Measurements from ENCODE around the gene NPTXR.

The NPTXR gene

GRCh38 chr22:38830026-38830844, 13.6 kb downstream of the NPTXR start:
- H3K27me3 ChIP-seq (ENCODE audit: control insufficient read depth in 1 of 2, insufficient read depth in 2 of 2, low read length in 2 of 2) = no peaks in the 10 kb centered on the region
- no peak overlapping the region for H3K9ac ChIP-seq (ENCODE audit: low read length in 2 of 2)
- no peaks in the 10 kb centered on the region for H3K36me3 ChIP-seq (ENCODE audit: control insufficient read depth in 2 of 2, insufficient read depth in 2 of 2, low read length in 2 of 2)
- no peaks in the 10 kb centered on the region for H3K9me3 ChIP-seq (ENCODE audit: control insufficient read depth in 2 of 2, low read length in 2 of 2)
- no peaks in the 10 kb centered on the region for H3K4me1 ChIP-seq (ENCODE audit: control insufficient read depth, insufficient read depth, low read length)
- no peak overlapping the region for H3K4me3 ChIP-seq (ENCODE audit: low read length in 2 of 2)
- H3K27ac ChIP-seq (ENCODE audit: low read length) = no peak overlapping the region

DNA sequence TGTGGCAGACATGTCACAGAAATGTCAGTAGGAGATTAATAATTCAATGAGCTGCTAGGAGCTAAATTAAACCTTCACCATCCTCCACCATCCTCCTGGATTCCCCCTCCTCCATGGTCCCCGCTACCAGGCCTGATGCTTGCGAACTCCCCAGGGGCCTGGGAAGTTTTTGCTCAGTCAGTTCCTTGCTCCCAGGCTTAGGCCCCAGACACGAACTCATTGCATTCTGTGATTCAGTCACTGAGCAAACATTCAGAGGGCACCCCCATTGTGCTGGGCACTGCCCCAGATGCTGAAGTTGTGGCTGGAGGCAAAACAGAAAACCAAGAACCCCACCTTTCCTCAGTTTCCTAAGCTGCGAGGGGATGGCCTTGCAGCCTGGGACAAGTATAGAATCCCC, 14.3 kb downstream of the NPTXR start:
- no peak overlapping the region for H3K9ac ChIP-seq (ENCODE audit: low read length in 2 of 2)
- H3K36me3 ChIP-seq (ENCODE audit: control insufficient read depth in 2 of 2, insufficient read depth in 2 of 2, low read length in 2 of 2) = no peaks in the 10 kb centered on the region
- no peak overlapping the region for H3K4me3 ChIP-seq (ENCODE audit: low read length in 2 of 2)
- no peaks in the 10 kb centered on the region for H3K9me3 ChIP-seq (ENCODE audit: control insufficient read depth in 2 of 2, low read length in 2 of 2)
- no peaks in the 10 kb centered on the region for H3K27me3 ChIP-seq (ENCODE audit: control insufficient read depth in 1 of 2, insufficient read depth in 2 of 2, low read length in 2 of 2)
- H3K27ac ChIP-seq (ENCODE audit: low read length) = no peak overlapping the region
- H3K4me1 ChIP-seq (ENCODE audit: control insufficient read depth, insufficient read depth, low read length) = no peaks in the 10 kb centered on the region

- Histone ChIP-seq H3K9ac (ENCODE audit: low read length in 2 of 2) (no peak overlapping the region), H3K27ac (ENCODE audit: low read length) (no peak overlapping the region), H3K27me3 (ENCODE audit: control insufficient read depth in 1 of 2, insufficient read depth in 2 of 2, low read length in 2 of 2) (no peaks in the 10 kb centered on the region), H3K36me3 (ENCODE audit: control insufficient read depth in 2 of 2, insufficient read depth in 2 of 2, low read length in 2 of 2) (no peaks in the 10 kb centered on the region), H3K4me3 (ENCODE audit: low read length in 2 of 2) (no peak overlapping the region), H3K4me1 (ENCODE audit: control insufficient read depth, insufficient read depth, low read length) (no peaks in the 10 kb centered on the region), H3K9me3 (ENCODE audit: control insufficient read depth in 2 of 2, low read length in 2 of 2) (no peaks in the 10 kb centered on the region)
These were observed 15.1 kb downstream of the NPTXR start for GRCh38 chr22:38828616-38829205.

DNA sequence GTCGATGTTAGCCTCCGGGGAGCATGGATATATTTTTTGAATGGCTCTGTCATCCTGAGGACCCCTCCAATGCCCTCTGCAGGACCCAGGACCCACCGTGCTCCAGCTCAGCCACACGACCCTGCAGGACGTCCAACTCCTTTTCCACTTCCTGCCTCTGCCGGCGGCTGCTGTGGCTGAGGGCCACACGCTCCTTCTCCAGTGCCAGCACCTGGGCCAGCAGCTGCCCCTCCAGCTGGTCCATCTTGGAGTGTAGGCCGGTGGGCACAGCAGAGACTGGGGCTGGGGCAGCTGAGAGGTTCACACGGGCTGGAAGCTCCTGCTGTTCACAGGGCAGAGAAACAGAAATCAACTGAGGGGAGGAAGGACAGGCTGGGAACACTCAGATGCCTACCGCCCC, 15.6 kb downstream of the NPTXR start:
- H3K4me1 ChIP-seq (ENCODE audit: control insufficient read depth, insufficient read depth, low read length) = no peaks in the 10 kb centered on the region
- no peak overlapping the region for H3K27ac ChIP-seq (ENCODE audit: low read length)
- H3K9ac ChIP-seq (ENCODE audit: low read length in 2 of 2) = no peak overlapping the region
- H3K9me3 ChIP-seq (ENCODE audit: control insufficient read depth in 2 of 2, low read length in 2 of 2) = no peaks in the 10 kb centered on the region
- H3K36me3 ChIP-seq (ENCODE audit: control insufficient read depth in 2 of 2, insufficient read depth in 2 of 2, low read length in 2 of 2) = no peaks in the 10 kb centered on the region
- no peaks in the 10 kb centered on the region for H3K27me3 ChIP-seq (ENCODE audit: control insufficient read depth in 1 of 2, insufficient read depth in 2 of 2, low read length in 2 of 2)
- H3K4me3 ChIP-seq (ENCODE audit: low read length in 2 of 2) = no peak overlapping the region

GRCh38 chr22:38827510-38827909, 16.3 kb downstream of the NPTXR start:
- H3K4me3 ChIP-seq (ENCODE audit: low read length in 2 of 2) = no peak overlapping the region
- no peaks in the 10 kb centered on the region for H3K9me3 ChIP-seq (ENCODE audit: control insufficient read depth in 2 of 2, low read length in 2 of 2)
- H3K4me1 ChIP-seq (ENCODE audit: control insufficient read depth, insufficient read depth, low read length) = no peaks in the 10 kb centered on the region
- H3K9ac ChIP-seq (ENCODE audit: low read length in 2 of 2) = no peak overlapping the region
- no peaks in the 10 kb centered on the region for H3K27me3 ChIP-seq (ENCODE audit: control insufficient read depth in 1 of 2, insufficient read depth in 2 of 2, low read length in 2 of 2)
- H3K27ac ChIP-seq (ENCODE audit: low read length) = no peak overlapping the region
- H3K36me3 ChIP-seq (ENCODE audit: control insufficient read depth in 2 of 2, insufficient read depth in 2 of 2, low read length in 2 of 2) = no peaks in the 10 kb centered on the region

DNA sequence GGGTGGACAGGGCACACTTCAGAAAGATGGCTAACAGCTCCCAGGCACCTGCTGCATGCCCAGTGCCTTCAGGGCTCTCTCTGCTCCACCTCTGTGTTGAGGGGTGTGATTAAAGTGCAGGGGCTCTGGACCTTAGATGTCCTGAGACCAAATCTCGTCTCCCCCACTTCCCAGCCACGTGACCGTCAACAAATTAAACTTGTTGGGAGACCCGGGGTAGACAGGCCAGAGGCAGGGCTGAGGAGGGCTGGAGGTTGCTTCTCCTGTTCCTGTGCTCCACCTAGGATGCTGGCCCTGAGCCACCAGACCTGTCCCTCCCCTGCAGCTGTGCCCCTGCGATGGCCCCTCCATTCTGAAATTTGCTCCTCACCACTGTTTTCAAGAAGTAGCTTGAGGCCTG, 17.0 kb downstream of the NPTXR start:
- no peak overlapping the region for H3K9ac ChIP-seq (ENCODE audit: low read length in 2 of 2)
- H3K4me1 ChIP-seq (ENCODE audit: control insufficient read depth, insufficient read depth, low read length) = no peaks in the 10 kb centered on the region
- H3K27me3 ChIP-seq (ENCODE audit: control insufficient read depth in 1 of 2, insufficient read depth in 2 of 2, low read length in 2 of 2) = no peaks in the 10 kb centered on the region
- no peaks in the 10 kb centered on the region for H3K36me3 ChIP-seq (ENCODE audit: control insufficient read depth in 2 of 2, insufficient read depth in 2 of 2, low read length in 2 of 2)
- H3K27ac ChIP-seq (ENCODE audit: low read length) = no peak overlapping the region
- H3K9me3 ChIP-seq (ENCODE audit: control insufficient read depth in 2 of 2, low read length in 2 of 2) = no peaks in the 10 kb centered on the region
- no peak overlapping the region for H3K4me3 ChIP-seq (ENCODE audit: low read length in 2 of 2)

DNA sequence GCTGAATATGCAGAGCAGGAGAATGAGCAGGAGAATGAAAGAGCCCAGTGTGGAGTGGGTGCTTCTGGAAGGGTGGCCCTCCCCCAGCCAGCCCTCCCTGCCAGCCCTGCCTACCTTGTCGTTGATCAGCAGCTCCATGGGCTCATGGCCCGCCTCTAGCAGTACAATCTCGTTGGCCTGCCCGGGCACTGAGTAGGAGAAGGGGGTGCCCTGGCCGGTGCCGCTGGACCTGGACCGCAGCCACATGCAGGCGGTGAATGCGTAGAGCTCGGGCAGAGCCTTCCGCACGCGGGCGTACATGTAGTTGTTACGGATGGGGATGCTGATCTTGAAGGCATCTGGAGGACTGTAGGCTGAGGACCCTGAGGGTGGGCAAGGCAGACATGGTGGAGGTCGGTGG, 17.4 kb downstream of the NPTXR start:
- H3K4me1 ChIP-seq (ENCODE audit: control insufficient read depth, insufficient read depth, low read length) = no peaks in the 10 kb centered on the region
- no peak overlapping the region for H3K27ac ChIP-seq (ENCODE audit: low read length)
- no peaks in the 10 kb centered on the region for H3K36me3 ChIP-seq (ENCODE audit: control insufficient read depth in 2 of 2, insufficient read depth in 2 of 2, low read length in 2 of 2)
- H3K9ac ChIP-seq (ENCODE audit: low read length in 2 of 2) = no peak overlapping the region
- no peak overlapping the region for H3K4me3 ChIP-seq (ENCODE audit: low read length in 2 of 2)
- no peaks in the 10 kb centered on the region for H3K27me3 ChIP-seq (ENCODE audit: control insufficient read depth in 1 of 2, insufficient read depth in 2 of 2, low read length in 2 of 2)
- no peaks in the 10 kb centered on the region for H3K9me3 ChIP-seq (ENCODE audit: control insufficient read depth in 2 of 2, low read length in 2 of 2)

- Histone ChIP-seq H3K4me3 (ENCODE audit: low read length in 2 of 2) (no peak overlapping the region), H3K9ac (ENCODE audit: low read length in 2 of 2) (no peak overlapping the region), H3K9me3 (ENCODE audit: control insufficient read depth in 2 of 2, low read length in 2 of 2) (no peaks in the 10 kb centered on the region), H3K36me3 (ENCODE audit: control insufficient read depth in 2 of 2, insufficient read depth in 2 of 2, low read length in 2 of 2) (peaks cover 0 to 2% of the 10 kb centered on the region in 2 donors), H3K4me1 (ENCODE audit: control insufficient read depth, insufficient read depth, low read length) (no peaks in the 10 kb centered on the region), H3K27ac (ENCODE audit: low read length) (no peak overlapping the region), H3K27me3 (ENCODE audit: control insufficient read depth in 1 of 2, insufficient read depth in 2 of 2, low read length in 2 of 2) (no peaks in the 10 kb centered on the region)
These were observed 19.2 kb downstream of the NPTXR start for GRCh38 chr22:38824585-38824984.

GRCh38 chr22:38823637-38824036, 20.2 kb downstream of the NPTXR start:
- no peak overlapping the region for H3K27ac ChIP-seq (ENCODE audit: low read length)
- H3K27me3 ChIP-seq (ENCODE audit: control insufficient read depth in 1 of 2, insufficient read depth in 2 of 2, low read length in 2 of 2) = no peaks in the 10 kb centered on the region
- no peak overlapping the region for H3K9ac ChIP-seq (ENCODE audit: low read length in 2 of 2)
- H3K9me3 ChIP-seq (ENCODE audit: control insufficient read depth in 2 of 2, low read length in 2 of 2) = no peaks in the 10 kb centered on the region
- H3K36me3 ChIP-seq (ENCODE audit: control insufficient read depth in 2 of 2, insufficient read depth in 2 of 2, low read length in 2 of 2) = peaks cover 0 to 2% of the 10 kb centered on the region in 2 donors
- no peaks in the 10 kb centered on the region for H3K4me1 ChIP-seq (ENCODE audit: control insufficient read depth, insufficient read depth, low read length)
- H3K4me3 ChIP-seq (ENCODE audit: low read length in 2 of 2) = no peak overlapping the region

DNA sequence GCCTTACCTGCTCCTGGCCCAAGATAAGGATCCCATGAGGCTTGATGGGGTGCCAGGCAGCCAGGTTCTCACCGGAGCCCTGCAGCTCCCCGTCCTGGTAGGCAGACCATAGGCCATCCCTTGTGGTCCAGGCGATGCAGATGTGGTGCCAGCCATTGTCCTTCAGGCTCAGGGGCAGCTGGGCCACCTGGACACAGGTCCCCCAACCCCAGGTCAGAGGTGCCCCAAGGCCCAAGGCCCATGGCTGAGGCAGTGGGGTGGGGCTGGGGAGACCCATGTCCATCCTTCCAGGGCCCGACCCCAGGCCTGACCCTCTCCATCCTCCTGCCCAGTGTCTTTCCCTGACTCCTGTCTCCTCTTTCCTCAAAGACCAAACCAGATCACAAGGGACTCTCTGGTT, 20.8 kb downstream of the NPTXR start:
- Histone ChIP-seq H3K27me3 (ENCODE audit: control insufficient read depth in 1 of 2, insufficient read depth in 2 of 2, low read length in 2 of 2) (no peaks in the 10 kb centered on the region), H3K9ac (ENCODE audit: low read length in 2 of 2) (no peak overlapping the region), H3K36me3 (ENCODE audit: control insufficient read depth in 2 of 2, insufficient read depth in 2 of 2, low read length in 2 of 2) (peaks cover 0 to 2% of the 10 kb centered on the region in 2 donors), H3K4me1 (ENCODE audit: control insufficient read depth, insufficient read depth, low read length) (no peaks in the 10 kb centered on the region), H3K27ac (ENCODE audit: low read length) (no peak overlapping the region), H3K9me3 (ENCODE audit: control insufficient read depth in 2 of 2, low read length in 2 of 2) (no peaks in the 10 kb centered on the region), H3K4me3 (ENCODE audit: low read length in 2 of 2) (no peak overlapping the region)

DNA sequence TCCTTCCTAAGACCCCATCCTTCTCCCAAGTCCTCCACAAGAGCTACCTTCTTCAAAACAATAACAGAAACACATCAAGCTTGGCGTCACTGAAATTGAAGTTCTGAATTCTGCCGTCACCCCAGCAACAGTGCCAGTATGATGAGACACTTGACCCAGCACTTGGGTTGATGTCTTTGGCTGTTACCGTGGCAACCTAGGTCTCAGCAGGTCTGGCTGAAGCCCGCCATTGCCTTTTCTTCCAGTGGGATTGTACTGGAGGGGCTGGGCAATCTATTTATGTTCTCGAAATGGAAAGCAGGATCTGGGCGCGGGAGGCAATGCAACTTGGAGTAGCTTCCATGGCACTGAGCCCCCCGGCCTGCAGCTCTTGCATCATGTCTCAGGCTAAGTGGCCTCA, 23.8 kb downstream of the NPTXR start:
- Histone ChIP-seq H3K9me3 (ENCODE audit: control insufficient read depth in 2 of 2, low read length in 2 of 2) (no peaks in the 10 kb centered on the region), H3K4me3 (ENCODE audit: low read length in 2 of 2) (no peak overlapping the region), H3K4me1 (ENCODE audit: control insufficient read depth, insufficient read depth, low read length) (no peaks in the 10 kb centered on the region), H3K27me3 (ENCODE audit: control insufficient read depth in 1 of 2, insufficient read depth in 2 of 2, low read length in 2 of 2) (no peaks in the 10 kb centered on the region), H3K9ac (ENCODE audit: low read length in 2 of 2) (no peak overlapping the region), H3K27ac (ENCODE audit: low read length) (no peak overlapping the region), H3K36me3 (ENCODE audit: control insufficient read depth in 2 of 2, insufficient read depth in 2 of 2, low read length in 2 of 2) (peaks cover 0 to 2% of the 10 kb centered on the region in 2 donors)
